ENCODE measurements around the gene PCDHA1.

DNA sequence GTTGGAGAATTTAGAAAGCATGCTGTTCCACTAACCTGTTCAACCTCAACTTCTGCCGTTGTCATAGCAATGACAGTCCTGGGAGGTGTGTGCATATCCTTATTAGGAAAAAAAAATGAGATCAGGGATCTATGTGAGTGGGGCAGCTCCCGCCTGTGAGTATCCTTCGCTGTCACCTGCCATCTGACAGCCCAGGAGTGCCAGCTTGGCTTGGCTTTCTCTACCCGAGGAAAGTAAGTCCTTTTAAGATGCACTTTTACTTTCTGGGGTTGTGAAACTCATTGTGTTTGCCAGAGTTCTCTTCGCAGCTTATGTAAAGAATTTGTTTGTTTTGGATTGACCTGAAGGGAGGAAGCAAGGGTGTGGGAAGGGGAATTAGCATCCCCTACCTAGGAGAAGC is 202.2 kb downstream of the PCDHA1 start:
- TF ChIP-seq, protein P1, sequence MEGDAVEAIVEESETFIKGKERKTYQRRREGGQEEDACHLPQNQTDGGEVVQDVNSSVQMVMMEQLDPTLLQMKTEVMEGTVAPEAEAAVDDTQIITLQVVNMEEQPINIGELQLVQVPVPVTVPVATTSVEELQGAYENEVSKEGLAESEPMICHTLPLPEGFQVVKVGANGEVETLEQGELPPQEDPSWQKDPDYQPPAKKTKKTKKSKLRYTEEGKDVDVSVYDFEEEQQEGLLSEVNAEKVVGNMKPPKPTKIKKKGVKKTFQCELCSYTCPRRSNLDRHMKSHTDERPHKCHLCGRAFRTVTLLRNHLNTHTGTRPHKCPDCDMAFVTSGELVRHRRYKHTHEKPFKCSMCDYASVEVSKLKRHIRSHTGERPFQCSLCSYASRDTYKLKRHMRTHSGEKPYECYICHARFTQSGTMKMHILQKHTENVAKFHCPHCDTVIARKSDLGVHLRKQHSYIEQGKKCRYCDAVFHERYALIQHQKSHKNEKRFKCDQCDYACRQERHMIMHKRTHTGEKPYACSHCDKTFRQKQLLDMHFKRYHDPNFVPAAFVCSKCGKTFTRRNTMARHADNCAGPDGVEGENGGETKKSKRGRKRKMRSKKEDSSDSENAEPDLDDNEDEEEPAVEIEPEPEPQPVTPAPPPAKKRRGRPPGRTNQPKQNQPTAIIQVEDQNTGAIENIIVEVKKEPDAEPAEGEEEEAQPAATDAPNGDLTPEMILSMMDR (IDR thresholded peaks at IDR 0.05; ENCODE audit: insufficient read depth, low read length), result no peak
- no peak for TF ChIP-seq POLR2AphosphoS5 (IDR thresholded peaks at IDR 0.05; ENCODE audit: low read depth)
- TF ChIP-seq, protein P2, sequence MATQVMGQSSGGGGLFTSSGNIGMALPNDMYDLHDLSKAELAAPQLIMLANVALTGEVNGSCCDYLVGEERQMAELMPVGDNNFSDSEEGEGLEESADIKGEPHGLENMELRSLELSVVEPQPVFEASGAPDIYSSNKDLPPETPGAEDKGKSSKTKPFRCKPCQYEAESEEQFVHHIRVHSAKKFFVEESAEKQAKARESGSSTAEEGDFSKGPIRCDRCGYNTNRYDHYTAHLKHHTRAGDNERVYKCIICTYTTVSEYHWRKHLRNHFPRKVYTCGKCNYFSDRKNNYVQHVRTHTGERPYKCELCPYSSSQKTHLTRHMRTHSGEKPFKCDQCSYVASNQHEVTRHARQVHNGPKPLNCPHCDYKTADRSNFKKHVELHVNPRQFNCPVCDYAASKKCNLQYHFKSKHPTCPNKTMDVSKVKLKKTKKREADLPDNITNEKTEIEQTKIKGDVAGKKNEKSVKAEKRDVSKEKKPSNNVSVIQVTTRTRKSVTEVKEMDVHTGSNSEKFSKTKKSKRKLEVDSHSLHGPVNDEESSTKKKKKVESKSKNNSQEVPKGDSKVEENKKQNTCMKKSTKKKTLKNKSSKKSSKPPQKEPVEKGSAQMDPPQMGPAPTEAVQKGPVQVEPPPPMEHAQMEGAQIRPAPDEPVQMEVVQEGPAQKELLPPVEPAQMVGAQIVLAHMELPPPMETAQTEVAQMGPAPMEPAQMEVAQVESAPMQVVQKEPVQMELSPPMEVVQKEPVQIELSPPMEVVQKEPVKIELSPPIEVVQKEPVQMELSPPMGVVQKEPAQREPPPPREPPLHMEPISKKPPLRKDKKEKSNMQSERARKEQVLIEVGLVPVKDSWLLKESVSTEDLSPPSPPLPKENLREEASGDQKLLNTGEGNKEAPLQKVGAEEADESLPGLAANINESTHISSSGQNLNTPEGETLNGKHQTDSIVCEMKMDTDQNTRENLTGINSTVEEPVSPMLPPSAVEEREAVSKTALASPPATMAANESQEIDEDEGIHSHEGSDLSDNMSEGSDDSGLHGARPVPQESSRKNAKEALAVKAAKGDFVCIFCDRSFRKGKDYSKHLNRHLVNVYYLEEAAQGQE (IDR thresholded peaks at IDR 0.05; ENCODE audit: insufficient replicate concordance, low read depth), result no peak

Data from HL-60 (cell line).